Activated CD4-positive, CD25-positive, alpha-beta regulatory T cell (primary cell): ENCODE results near the gene CPNE2.
"Not testable (repeated sequence)": the region's sequence is repeated elsewhere in the genome, so short reads cannot be mapped to it uniquely, and the experiment has no call there.

Experiments
- DNase-seq, 4 experiments: peaks; one replicate each; lab custom pipeline; 2025; lab: John Stamatoyannopoulos, UW

CPNE2 gene

DNA sequence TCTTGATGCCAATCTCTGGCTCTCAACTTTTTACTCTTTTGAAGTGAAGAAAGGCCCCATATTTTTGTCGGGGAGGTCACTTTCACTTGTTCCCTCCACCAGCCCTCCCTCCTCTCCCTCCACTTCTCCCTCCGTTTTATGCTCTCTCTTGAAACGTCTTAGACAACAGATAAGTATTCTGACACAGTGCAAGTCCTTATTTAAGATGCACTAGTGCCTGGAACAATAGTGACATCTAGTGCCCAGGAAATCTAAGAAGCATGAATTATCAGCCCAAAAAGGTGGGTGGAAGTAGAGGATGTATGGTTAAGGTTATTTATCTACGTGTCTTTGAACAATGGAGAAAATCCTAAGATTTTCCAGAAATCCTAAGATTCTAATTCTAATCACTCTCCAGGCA, 75.6 kb downstream of the CPNE2 start:
- no peak for DNase-seq

DNA sequence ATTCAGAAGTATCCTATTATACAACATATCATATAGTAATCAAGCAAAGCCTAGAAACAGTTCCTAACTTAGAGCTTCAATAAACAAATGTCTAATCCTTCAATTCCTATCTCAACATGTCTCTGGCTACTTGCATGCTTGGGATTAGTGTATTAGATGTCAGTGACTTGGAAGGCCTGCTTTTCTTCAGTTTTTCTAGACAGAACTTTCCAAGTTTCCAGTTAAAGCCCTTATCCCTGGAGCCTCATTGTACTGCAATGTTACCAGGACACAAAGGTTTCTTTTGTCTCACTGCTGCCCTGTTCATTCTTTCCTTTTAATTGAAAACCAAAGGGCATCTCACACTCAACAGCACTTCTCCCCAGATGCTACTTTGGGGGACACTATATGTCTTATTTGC, 76.9 kb downstream of the CPNE2 start:
- no peak for DNase-seq

DNA sequence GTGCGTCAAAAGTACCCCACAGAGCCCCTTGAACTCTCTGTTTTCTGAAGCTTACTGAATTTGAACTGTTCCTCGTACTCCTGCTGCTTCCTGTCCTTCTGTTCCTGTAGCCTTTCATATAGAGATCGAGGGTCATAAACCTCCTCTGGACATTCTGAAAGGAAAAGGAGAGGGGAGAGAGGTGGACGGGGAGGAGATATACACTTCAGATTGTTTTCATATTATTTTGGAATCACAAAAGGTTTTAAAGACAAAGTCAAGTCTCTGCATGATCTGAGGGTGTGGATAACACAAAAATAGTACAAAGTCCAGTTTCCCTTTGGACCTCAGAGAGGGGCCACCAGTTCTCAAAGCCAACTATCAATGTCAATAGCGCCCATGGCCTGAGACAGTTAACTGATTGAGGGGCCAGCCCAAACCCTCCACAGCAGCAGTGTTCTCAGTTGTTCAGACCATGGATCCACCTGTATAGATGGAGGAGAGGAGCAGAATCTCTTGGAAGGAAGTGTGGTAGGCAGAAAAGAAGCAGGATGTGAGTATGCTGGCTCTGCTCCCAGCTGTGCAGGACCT, 80.4 kb downstream of the CPNE2 start:
- no peak for DNase-seq

DNA sequence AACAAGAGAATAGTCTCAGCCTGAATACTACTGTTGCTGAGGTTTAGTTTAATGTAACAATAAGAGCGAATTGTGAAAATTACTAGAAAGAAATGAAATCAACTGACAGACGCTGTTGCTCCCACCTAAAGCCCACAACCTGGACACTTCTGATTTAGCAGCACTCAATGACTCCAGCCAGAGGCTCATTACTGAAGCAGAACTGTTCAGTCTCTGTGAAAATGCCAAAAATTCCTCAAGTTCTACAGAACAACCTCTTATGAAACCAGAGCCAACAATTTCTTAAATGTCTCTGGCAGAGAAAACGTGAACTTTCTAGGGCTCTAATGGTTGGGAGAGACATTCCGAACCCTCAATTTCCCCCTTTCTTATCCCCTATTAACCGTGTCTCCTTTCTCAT, 83.5 kb downstream of the CPNE2 start:
- no peak for DNase-seq

DNA sequence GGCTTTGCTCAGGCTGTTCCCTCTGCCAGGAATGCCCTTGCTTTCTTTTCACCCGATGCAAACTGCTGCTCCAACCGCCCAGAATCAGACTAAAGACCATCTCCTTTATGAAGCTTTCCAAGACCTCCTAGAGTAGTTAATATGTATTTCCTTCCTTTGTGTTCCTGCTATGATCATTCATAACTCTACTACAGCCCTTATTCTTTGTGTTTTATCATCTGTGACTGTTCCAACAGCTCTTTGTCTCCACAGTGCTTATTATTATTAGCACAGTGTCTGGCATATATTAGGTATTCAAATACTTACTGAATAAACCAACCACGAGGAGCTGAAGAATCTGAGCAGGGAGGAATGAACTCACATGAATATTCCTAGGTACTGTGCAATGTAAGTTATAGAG, 85.8 kb downstream of the CPNE2 start:
- DNase-seq = no peak

DNA sequence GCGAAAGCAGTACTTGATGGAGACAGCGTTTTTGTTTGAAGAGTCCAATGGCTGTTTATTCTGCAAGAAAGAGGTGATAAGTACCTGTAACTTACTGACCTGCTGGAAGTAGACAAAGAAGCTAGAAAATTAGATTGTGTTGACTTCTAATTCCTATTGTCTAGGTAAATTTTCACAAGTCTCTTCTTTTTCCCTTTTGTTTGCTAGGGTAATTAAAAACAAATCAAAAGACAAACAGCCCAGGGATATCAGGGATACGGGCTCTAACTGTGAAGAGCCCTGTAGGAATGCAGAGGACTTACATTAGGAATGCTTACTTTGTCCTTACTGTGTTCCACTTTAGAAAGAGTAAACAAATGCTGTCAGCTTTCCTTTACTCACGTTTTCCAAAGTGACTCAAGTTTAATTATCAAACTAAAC, 86.4 kb downstream of the CPNE2 start:
- no peak for DNase-seq

DNA sequence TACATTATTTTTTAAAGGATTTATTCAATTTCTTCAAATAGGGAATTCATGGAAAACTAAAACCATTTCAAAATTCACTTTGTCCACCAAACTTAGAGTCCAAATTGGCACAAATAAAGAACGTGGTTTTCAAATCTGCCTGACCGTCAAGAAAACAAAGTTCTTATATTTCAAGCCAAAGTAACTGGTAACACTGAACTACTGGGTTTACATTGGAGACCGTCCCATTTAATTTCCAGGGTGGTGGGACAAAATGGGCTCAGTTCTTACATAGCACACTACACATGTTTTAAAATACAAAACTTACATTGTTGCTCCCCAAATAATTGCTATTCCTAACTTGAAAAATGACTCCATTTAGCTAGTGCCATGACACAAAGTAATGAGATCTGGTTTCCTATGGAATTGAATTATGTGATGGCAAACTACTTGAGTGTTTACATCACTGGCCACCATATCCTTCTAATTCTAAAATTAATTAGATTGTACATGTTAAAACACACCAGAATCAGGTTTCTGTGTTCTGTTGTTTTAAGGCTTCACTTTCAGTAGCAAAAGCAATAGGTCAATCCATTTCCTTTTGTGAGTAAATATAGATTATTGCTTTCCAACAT, 86.9 kb downstream of the CPNE2 start:
- no peak for DNase-seq

DNA sequence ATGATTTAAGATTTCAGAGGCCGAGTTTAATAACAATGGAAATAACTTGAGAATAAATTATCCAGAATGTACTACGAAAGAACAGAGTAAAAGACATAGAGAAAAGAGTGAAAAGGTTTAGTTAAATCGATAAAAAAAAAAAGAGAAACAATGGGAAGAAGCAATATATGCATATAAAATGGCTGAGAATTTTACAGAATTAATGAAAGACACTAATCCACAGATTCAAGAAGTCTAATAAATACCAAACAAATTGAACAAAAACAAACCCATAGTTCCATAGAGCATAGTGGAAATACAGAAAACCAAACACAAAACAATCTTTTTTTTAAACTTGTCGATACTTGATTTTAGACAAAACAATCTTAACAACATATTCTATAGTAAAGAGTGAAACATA, 91.7 kb downstream of the CPNE2 start:
- no peak for DNase-seq

DNA sequence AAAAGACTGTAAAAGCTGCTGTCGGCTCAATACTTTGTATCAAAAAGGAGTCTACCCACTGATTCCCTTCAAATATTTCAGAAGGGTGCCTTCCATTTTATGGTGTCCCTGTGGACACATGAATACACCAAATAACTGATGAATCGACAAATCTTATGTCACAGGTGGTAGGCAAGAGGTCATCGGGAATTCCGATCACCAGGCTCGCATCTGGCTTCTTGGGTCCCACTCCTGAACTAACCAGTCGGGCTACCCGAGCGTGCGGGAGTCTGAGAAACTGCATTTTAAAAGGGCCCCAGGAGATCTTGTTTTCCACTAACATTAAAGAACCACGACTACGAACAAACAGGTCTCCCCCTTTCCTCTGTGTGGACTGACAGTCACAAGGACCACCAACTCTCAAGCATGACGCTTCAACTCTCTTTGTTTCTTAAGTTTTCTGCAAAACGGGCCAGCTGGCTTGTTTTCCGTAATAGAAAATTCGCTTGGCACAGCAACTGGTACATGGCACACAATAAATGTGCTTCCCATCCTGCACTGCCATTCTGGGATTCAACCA, 92.6 kb downstream of the CPNE2 start:
- no peak for DNase-seq

DNA sequence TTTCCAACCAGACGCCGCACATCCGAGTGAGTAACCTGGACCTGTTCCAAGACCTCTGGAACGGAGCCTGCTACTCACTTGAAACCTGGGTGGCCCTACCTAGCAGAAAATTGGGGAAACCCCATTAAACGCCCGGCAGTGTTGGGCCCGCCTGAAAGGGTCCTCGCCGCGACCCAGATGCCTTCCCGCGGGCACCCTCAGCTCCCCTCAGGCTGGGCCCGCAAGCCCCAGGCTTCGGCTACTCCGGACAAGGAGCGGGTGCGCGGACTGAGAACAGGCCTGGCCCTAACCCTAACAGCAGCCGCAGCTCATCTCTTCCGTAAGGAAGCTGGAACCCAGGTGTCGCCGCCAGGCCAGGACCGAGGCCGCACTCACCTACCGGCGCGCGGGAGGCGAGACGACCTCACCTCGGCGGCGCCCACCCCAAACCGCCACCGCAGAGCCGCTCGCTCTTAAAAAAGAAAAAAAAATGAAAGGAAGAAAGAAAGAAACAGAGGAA, 93.1 kb downstream of the CPNE2 start:
- peak in 1 of 4 experiments; percentile 37 for DNase-seq

DNA sequence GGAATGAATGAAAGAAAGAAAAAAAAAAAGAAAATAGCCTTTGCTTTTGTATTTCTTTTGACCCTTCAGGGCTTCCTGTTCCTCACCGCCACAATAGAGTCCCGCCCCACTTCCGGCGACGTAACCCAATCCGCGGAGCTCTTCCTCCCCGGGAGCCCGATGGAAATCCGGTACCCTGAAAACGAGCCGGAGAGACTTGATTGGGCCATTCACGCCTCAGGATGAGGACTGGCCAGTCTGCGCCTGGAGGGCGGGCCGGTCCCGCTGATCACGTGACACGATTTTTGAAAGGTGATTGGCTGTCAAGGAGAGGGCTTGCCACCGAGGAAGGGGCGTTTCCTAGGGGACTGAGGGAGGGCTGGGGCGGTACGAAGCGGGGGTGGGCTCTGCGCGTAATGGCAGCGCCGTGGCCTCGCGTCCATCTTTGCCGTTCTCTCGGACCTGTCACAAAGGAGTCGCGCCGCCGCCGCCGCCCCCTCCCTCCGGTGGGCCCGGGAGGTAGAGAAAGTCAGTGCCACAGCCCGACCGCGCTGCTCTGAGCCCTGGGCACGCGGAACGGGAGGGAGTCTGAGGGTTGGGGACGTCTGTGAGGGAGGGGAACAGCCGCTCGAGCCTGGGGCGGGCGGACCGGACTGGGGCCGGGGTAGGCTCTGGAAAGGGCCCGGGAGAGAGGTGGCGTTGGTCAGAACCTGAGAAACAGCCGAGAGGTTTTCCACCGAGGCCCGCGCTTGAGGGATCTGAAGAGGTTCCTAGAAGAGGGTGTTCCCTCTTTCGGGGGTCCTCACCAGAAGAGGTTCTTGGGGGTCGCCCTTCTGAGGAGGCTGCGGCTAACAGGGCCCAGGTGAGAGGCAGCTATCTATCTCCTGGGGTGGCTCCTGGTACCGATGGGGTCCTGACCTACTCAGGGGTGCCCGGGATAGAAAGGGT, 93.8 kb downstream of the CPNE2 start, which contains the start of the genes PSME3IP1 and RSPRY1:
PSME3IP1 (minus strand) TSS at position 95 of the 927 bp plus-strand sequence. CDS start 12,185 bp downstream, outside the sequence.
RSPRY1 (plus strand) TSS at position 385 of the 927 bp plus-strand sequence. CDS start 18,330 bp downstream, outside the sequence.
- DNase-seq = peak; percentile 94 to 95 (median 95)

DNA sequence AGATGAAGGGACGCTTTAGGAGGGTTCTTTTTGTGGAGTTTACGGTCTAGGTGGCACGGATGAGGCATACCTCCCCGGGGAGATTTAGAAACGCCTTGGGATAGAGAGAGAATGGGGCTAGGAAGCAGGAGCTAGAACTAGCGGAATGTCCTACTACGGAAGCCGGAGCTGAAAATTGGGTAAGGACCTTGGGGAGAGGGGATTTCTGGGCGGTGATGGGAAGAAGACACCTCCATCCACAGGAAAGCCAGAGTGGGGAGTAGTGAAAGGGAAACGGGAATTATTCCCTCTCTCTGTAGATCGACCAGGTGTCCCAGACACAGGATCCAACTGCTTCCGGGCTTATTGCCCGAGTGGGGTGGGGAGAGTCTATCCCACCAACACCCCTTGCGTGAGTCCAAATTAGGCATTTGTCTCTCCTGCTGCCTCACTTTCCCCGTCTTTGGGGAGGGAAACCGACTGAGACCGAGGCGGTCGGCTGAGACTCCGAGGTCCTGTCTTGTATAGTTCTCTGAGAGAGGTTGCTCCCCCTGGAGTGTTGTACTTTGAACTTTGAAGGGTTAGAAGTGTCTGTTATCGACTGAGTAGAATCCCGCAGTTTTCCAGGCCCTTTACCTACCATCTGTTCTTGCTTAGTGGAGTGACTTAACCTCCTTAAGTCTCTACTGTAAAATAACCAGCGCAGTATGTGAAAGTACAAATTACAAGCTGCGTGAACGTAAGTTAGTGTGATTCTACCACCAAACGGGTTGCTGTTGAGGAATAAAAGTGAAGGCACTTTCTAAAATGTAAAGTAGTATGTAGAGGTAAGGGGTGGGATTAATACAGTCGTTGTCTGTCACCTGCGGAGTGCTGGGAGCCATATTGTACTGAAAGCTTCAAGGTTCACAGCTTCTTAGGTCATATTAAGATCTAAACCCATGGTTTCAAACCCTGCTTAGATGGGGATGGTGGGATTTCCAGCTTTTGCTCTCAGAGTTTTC, 94.8 kb downstream of the CPNE2 start:
- DNase-seq = no peak

DNA sequence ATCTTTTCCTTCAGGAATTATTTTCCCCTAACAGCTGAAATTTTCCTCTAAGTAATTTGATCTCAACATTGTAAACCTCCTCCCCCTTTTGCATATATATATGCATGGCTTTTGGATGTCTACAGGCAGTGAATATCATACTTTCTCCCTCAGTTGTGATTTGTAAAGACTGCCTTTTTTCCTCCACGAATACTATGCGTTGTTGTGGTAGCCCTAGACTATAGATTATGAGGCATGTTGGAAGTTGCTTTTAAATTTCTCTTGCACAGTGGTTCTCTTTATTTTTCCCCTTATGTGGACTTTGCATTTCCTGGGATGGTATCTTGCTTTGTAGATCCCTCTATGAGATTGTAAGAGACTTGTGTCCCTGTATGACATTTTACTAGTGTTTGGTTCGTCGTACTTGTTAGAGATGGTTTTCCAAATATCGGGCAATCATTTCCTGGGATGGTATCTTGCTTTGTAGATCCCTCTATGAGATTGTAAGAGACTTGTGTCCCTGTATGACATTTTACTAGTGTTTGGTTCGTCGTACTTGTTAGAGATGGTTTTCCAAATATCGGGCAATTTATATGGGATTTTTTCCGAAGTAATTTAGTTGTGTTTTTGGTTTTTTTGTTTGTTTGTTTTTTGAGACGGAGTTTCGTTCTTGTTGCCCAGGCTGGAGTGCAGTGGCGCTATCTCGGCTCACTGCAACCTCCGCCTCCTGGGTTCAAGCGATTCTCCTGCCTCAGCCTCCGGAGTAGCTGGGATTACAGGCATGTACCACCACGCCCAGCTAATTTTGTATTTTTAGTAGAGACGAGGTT, 95.7 kb downstream of the CPNE2 start:
- not testable (repeated sequence) for DNase-seq

DNA sequence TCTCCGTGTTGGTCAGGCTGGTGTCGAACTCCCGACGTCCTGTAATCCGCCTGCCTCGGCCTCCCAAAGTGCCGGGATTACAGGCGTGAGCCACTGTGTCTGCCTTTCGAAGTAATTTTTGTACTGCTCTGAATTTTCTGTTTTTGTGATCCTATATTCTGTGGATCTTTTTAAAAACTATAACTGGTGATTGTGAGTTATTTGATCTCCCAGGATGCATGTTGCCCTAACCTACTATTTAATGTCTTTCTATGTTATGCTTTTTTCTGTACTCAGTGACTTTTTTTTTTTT, 96.3 kb downstream of the CPNE2 start:
- DNase-seq = no peak

DNA sequence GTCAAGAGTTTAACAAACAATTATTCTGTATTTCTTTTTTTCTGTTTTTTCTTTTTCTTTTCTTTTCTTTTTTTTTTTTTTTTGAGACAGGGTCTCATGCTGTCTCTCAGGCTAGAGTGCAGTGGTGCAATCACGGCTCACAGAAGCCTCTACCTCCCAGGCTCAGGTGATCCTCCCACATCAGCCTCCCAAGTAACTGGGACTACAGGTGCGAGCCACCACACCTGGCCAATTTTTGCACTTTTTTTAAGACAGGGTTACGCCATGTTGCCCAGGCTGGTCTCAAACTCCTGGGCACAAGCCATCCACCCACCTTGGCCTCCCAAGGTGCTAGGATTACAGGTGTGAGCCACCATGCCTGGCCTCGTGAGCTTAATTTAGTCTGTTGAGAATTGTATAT, 97.1 kb downstream of the CPNE2 start:
- DNase-seq = not testable (repeated sequence)

DNA sequence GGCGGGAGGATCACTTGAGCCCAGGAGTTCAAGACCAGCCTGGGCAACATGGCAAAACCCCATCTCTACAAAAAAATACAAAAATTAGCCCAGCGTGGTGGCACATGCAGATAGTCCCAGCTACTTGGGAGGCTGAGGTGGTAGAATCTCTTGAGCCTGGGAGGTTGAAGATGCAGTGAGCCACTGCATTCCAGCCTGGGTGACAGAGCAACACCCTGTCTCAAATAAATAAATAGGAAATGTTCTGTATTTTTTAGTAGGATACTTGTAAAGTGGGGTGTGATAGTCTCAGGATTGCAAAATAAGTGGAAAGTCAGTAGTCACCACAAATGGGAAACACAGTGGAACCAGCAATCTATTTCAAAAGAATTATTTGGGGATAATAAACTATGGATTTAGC, 97.8 kb downstream of the CPNE2 start:
- DNase-seq = no peak

DNA sequence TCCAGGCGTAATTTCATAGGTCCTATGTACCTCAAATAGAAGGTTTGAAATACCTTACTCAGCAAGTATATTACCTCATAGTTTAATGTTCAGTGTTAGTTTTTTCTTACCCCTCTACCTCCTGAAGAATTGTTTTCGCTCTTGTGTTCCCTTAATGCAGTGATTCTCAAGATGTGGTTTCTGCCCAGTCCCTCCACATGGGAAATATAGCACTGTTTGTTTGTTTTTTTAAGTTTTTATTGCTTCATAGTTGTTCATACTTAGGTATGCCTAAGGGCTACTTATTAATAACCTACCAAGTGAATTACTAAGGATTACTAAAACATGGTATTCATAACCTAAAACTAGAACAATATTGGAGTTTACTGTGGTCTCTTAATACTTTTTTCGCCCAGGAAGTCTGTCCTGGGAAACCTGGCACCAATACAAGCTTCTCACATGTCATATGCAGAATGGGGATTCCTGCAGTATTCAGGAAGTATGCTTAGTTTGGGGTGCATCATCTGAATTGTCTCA, 98.7 kb downstream of the CPNE2 start:
- DNase-seq = no peak

DNA sequence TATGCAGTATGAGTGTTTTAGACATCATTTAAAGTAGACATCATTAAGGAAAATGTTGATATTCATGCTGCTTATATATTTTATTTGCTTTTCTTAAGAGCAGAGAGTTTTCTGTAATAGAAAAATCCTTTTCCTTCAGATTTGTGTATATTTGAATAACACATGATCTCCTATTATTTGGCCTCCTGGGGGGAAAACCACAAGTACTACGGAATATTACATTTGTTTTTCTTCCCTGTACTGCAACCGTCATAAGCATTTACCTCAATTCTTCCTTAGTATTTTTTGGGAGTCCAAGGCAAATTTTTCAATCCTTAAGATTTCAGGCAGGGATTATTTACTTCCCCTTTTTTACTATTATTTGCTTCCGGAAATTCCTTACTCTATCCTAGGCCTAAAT, 99.8 kb downstream of the CPNE2 start:
- DNase-seq = no peak

DNA sequence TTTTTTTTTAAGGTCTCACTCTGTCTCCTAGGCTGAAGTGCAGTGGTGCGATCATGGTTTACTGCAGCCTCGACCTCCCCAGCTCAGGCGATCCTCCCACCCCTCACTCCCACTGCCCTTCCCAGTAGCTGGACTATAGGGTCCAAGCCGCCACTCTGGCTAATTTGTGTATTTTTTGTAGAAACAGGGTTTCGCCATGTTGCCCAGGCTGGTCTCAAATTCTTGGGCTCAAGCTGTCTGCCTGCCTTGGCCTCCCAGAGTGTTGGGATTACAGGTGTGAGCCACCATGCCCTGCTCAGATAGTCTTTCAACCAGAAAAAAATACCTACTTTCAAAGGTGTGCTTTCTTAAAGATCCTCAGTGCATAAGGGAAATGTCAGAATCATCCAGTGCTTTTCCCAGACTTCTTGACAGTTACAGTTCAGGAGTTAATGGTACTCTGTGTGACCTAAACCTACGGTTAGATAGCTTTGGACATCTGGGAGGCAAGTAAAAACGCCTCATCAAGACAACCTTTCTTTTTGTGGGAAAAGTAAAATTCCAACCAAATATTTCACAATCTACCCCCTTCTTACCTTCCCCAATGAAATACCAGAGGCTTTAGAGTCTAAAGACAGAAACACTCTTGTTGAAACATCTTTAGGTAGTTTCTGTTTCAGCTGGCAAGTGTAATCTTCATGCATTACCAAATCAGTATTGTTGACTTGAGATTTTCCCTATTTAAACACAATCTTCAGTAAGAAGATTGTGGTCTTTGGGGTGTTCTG, 100.5 kb downstream of the CPNE2 start:
- DNase-seq = no peak
